ENCODE measurements around the gene VWDE.

VWDE gene

DNA sequence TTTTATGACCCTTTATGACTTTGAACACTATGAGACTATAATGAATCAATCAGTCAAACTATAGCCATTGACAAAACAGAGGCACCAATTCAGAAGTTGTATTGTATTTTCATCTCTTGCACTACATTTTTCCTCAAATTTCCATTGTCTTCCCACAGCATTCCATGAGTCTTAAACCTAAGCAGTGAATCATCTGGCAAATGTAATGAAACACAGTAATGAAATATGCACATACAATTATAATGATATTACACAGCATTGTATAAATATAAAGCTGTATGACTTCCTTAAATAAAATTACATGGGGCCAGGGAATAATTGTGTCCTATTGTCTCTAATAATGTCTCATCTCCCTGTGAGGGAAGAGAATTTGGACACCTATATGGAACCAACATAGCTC lies 45.0 kb downstream of the VWDE start:
- DNase-seq = no peak
- H3K27me3 ChIP-seq (ENCODE audit: control insufficient read depth in 1 of 2, insufficient read depth in 1 of 2, low read length in 2 of 2) = no peaks in the 10 kb centered on the region
- no peak overlapping the region for H3K14ac ChIP-seq (ENCODE audit: low read length in 2 of 2)
- H2BK12ac ChIP-seq (ENCODE audit: low read length in 2 of 2) = no peak overlapping the region
- H2BK15ac ChIP-seq (ENCODE audit: low read depth, poor library complexity, severe bottlenecking) = no peak overlapping the region
- H2BK5ac ChIP-seq (ENCODE audit: low read depth, low read length, poor library complexity, severe bottlenecking) = no peak overlapping the region
- no peak overlapping the region for H4K8ac ChIP-seq (ENCODE audit: low read length)
- H2BK120ac ChIP-seq (ENCODE audit: low read depth, low read length) = no peak overlapping the region
- H2AFZ ChIP-seq (ENCODE audit: low read depth, low read length) = no peak overlapping the region
- no peak overlapping the region for H4K91ac ChIP-seq (ENCODE audit: low read length)
- H3K23ac ChIP-seq (ENCODE audit: low read length in 2 of 2) = no peak overlapping the region
- no peak overlapping the region for H2AK5ac ChIP-seq (ENCODE audit: low read length, severe bottlenecking)
- H3K4me2 ChIP-seq (ENCODE audit: low read length, poor library complexity, severe bottlenecking) = no peak overlapping the region
- H3K4me3 ChIP-seq (ENCODE audit: insufficient read depth in 1 of 2, low read depth in 1 of 2, low read length in 2 of 2) = no peak overlapping the region
- no peak overlapping the region for H3K9ac ChIP-seq (ENCODE audit: low read length)
- H3K4ac ChIP-seq (ENCODE audit: low read depth in 1 of 2, low read length in 2 of 2) = no peak overlapping the region
- H3K27ac ChIP-seq (ENCODE audit: low read length, poor library complexity, severe bottlenecking) = no peak overlapping the region
- no peaks in the 10 kb centered on the region for H3K36me3 ChIP-seq (ENCODE audit: control insufficient read depth in 1 of 2, insufficient read depth in 2 of 2, low read depth in 1 of 2, low read length in 2 of 2)
- H3K9me3 ChIP-seq (ENCODE audit: control insufficient read depth, low read length) = no peaks in the 10 kb centered on the region
- H3K18ac ChIP-seq (ENCODE audit: low read depth in 1 of 2, low read length in 2 of 2) = no peak overlapping the region
- no peaks in the 10 kb centered on the region for H3K4me1 ChIP-seq (ENCODE audit: control insufficient read depth, insufficient read depth, low read depth, low read length)
- no peaks in the 10 kb centered on the region for H3K79me1 ChIP-seq (replicated peaks; ENCODE audit: low read length, poor library complexity, severe bottlenecking)

GRCh38 chr7:12357508-12357907 lies 46.2 kb downstream of the VWDE start:
- H3K79me1 ChIP-seq (replicated peaks; ENCODE audit: low read length, poor library complexity, severe bottlenecking) = no peaks in the 10 kb centered on the region
- H3K23ac ChIP-seq (ENCODE audit: low read length in 2 of 2) = no peak overlapping the region
- 67% methylated on average over 1 of the region's 1 CpG for WGBS
- no peak for DNase-seq
- no peak overlapping the region for H2AFZ ChIP-seq (ENCODE audit: low read depth, low read length)
- H3K4ac ChIP-seq (ENCODE audit: low read depth in 1 of 2, low read length in 2 of 2) = no peak overlapping the region
- no peak overlapping the region for H3K18ac ChIP-seq (ENCODE audit: low read depth in 1 of 2, low read length in 2 of 2)
- no peaks in the 10 kb centered on the region for H3K9me3 ChIP-seq (ENCODE audit: control insufficient read depth, low read length)
- no peak overlapping the region for H2BK120ac ChIP-seq (ENCODE audit: low read depth, low read length)
- H3K4me3 ChIP-seq (ENCODE audit: insufficient read depth in 1 of 2, low read depth in 1 of 2, low read length in 2 of 2) = no peak overlapping the region
- H3K14ac ChIP-seq (ENCODE audit: low read length in 2 of 2) = no peak overlapping the region
- no peak overlapping the region for H2BK12ac ChIP-seq (ENCODE audit: low read length in 2 of 2)
- no peak overlapping the region for H2AK5ac ChIP-seq (ENCODE audit: low read length, severe bottlenecking)
- no peaks in the 10 kb centered on the region for H3K27me3 ChIP-seq (ENCODE audit: control insufficient read depth in 1 of 2, insufficient read depth in 1 of 2, low read length in 2 of 2)
- no peak overlapping the region for H4K91ac ChIP-seq (ENCODE audit: low read length)
- H2BK15ac ChIP-seq (ENCODE audit: low read depth, poor library complexity, severe bottlenecking) = no peak overlapping the region
- H3K27ac ChIP-seq (ENCODE audit: low read length, poor library complexity, severe bottlenecking) = no peak overlapping the region
- no peak overlapping the region for H3K9ac ChIP-seq (ENCODE audit: low read length)
- H3K4me1 ChIP-seq (ENCODE audit: control insufficient read depth, insufficient read depth, low read depth, low read length) = no peaks in the 10 kb centered on the region
- no peak overlapping the region for H2BK5ac ChIP-seq (ENCODE audit: low read depth, low read length, poor library complexity, severe bottlenecking)
- no peak overlapping the region for H4K8ac ChIP-seq (ENCODE audit: low read length)
- H3K36me3 ChIP-seq (ENCODE audit: control insufficient read depth in 1 of 2, insufficient read depth in 2 of 2, low read depth in 1 of 2, low read length in 2 of 2) = no peaks in the 10 kb centered on the region
- H3K4me2 ChIP-seq (ENCODE audit: low read length, poor library complexity, severe bottlenecking) = no peak overlapping the region

DNA sequence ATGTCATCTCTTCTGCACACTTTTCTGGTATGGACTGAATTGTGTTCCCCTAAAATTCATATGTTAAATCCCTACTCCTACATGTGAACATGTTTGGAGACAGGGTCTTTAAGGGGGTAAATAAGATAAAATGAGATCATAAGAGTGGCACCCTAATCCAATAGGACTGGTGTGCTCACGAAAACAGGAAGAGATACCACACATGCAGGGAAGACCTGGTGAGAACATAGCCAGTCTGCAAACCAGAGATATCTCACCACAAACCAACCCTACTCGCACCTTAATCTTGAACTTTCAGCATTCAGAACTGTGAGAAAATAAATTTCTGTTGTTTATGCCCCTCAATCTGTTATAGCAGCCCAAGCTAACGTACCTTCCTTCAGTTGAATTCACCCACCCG lies 51.8 kb downstream of the VWDE start:
- Histone ChIP-seq H3K4ac (ENCODE audit: low read depth in 1 of 2, low read length in 2 of 2) (no peak overlapping the region), H4K8ac (ENCODE audit: low read length) (no peak overlapping the region), H4K91ac (ENCODE audit: low read length) (no peak overlapping the region), H3K23ac (ENCODE audit: low read length in 2 of 2) (no peak overlapping the region), H3K27me3 (ENCODE audit: control insufficient read depth in 1 of 2, insufficient read depth in 1 of 2, low read length in 2 of 2) (no peaks in the 10 kb centered on the region), H3K9me3 (ENCODE audit: control insufficient read depth, low read length) (no peaks in the 10 kb centered on the region), H3K9ac (ENCODE audit: low read length) (no peak overlapping the region), H2BK15ac (ENCODE audit: low read depth, poor library complexity, severe bottlenecking) (no peak overlapping the region), H3K4me1 (ENCODE audit: control insufficient read depth, insufficient read depth, low read depth, low read length) (no peaks in the 10 kb centered on the region), H2BK5ac (ENCODE audit: low read depth, low read length, poor library complexity, severe bottlenecking) (no peak overlapping the region), H3K27ac (ENCODE audit: low read length, poor library complexity, severe bottlenecking) (no peak overlapping the region), H3K18ac (ENCODE audit: low read depth in 1 of 2, low read length in 2 of 2) (no peak overlapping the region), H3K4me2 (ENCODE audit: low read length, poor library complexity, severe bottlenecking) (no peak overlapping the region), H3K4me3 (ENCODE audit: insufficient read depth in 1 of 2, low read depth in 1 of 2, low read length in 2 of 2) (no peak overlapping the region), H3K79me1 (replicated peaks; ENCODE audit: low read length, poor library complexity, severe bottlenecking) (no peaks in the 10 kb centered on the region), H2BK12ac (ENCODE audit: low read length in 2 of 2) (no peak overlapping the region), H2AK5ac (ENCODE audit: low read length, severe bottlenecking) (no peak overlapping the region), H3K14ac (ENCODE audit: low read length in 2 of 2) (no peak overlapping the region), H3K36me3 (ENCODE audit: control insufficient read depth in 1 of 2, insufficient read depth in 2 of 2, low read depth in 1 of 2, low read length in 2 of 2) (no peaks in the 10 kb centered on the region), H2AFZ (ENCODE audit: low read depth, low read length) (no peak overlapping the region), H2BK120ac (ENCODE audit: low read depth, low read length) (no peak overlapping the region)
- 89% methylated on average over 4 of the region's 4 CpGs for WGBS
- no peak for DNase-seq

- H3K18ac ChIP-seq (ENCODE audit: low read depth in 1 of 2, low read length in 2 of 2) = no peak overlapping the region
- no peak overlapping the region for H2AK5ac ChIP-seq (ENCODE audit: low read length, severe bottlenecking)
- H3K9ac ChIP-seq (ENCODE audit: low read length) = no peak overlapping the region
- H2BK5ac ChIP-seq (ENCODE audit: low read depth, low read length, poor library complexity, severe bottlenecking) = no peak overlapping the region
- H2AFZ ChIP-seq (ENCODE audit: low read depth, low read length) = no peak overlapping the region
- 100% methylated on average over 2 of the region's 3 CpGs for WGBS
- no peak overlapping the region for H2BK12ac ChIP-seq (ENCODE audit: low read length in 2 of 2)
- H3K36me3 ChIP-seq (ENCODE audit: control insufficient read depth in 1 of 2, insufficient read depth in 2 of 2, low read depth in 1 of 2, low read length in 2 of 2) = no peaks in the 10 kb centered on the region
- no peak overlapping the region for H3K4ac ChIP-seq (ENCODE audit: low read depth in 1 of 2, low read length in 2 of 2)
- no peak overlapping the region for H3K14ac ChIP-seq (ENCODE audit: low read length in 2 of 2)
- no peak overlapping the region for H3K23ac ChIP-seq (ENCODE audit: low read length in 2 of 2)
- no peaks in the 10 kb centered on the region for H3K9me3 ChIP-seq (ENCODE audit: control insufficient read depth, low read length)
- no peak overlapping the region for H4K91ac ChIP-seq (ENCODE audit: low read length)
- H4K8ac ChIP-seq (ENCODE audit: low read length) = no peak overlapping the region
- H3K4me3 ChIP-seq (ENCODE audit: insufficient read depth in 1 of 2, low read depth in 1 of 2, low read length in 2 of 2) = no peak overlapping the region
- DNase-seq = no peak
- H3K27ac ChIP-seq (ENCODE audit: low read length, poor library complexity, severe bottlenecking) = no peak overlapping the region
- H2BK120ac ChIP-seq (ENCODE audit: low read depth, low read length) = no peak overlapping the region
- H3K79me1 ChIP-seq (replicated peaks; ENCODE audit: low read length, poor library complexity, severe bottlenecking) = no peaks in the 10 kb centered on the region
- no peak overlapping the region for H3K4me2 ChIP-seq (ENCODE audit: low read length, poor library complexity, severe bottlenecking)
- no peaks in the 10 kb centered on the region for H3K4me1 ChIP-seq (ENCODE audit: control insufficient read depth, insufficient read depth, low read depth, low read length)
- H2BK15ac ChIP-seq (ENCODE audit: low read depth, poor library complexity, severe bottlenecking) = no peak overlapping the region
- no peaks in the 10 kb centered on the region for H3K27me3 ChIP-seq (ENCODE audit: control insufficient read depth in 1 of 2, insufficient read depth in 1 of 2, low read length in 2 of 2)
Observed at GRCh38 chr7:12350971-12351370, 52.7 kb downstream of the VWDE start.
